ENCODE measurements around the gene SMARCE1.
A peak's percentile ranks its signal among the peaks of the same experiment; 100 is the strongest.

The SMARCE1 gene

DNA sequence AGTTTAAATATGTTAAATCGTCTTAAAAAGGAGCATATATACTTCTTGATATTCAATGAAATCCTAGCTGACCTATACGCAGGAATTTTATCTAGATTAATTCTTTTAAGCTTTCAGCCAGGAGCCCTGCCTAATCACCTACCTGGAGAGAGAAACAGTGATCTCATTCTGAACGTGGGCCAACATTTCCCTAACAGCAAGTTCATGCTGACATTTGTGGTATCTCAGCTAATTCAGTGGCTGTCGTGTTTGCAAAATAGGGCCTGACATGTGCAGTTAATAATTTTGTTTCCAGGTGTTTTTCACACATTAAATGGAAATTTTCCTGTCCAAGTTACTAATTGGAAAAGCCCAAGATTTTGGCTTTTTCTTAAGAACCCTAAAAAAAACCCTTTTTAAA, 38.6 kb upstream of the SMARCE1 start:
- 0 out of 2 replicates have a peak, but pooled peaks cover 2% of the 10 kb centered on the region for H3K4me1 ChIP-seq (ENCODE audit: control insufficient read depth, insufficient read depth, low read length)
- no peak overlapping the region for H3K27ac ChIP-seq (ENCODE audit: extremely low read depth, low read depth, low read length)
- H3K36me3 ChIP-seq (ENCODE audit: control insufficient read depth in 2 of 2, insufficient read depth in 1 of 2, low read length in 2 of 2) = no peaks in the 10 kb centered on the region
- POLR2A ChIA-PET = no interaction called here
- no peaks in the 10 kb centered on the region for H3K9me3 ChIP-seq (ENCODE audit: control insufficient read depth, insufficient read depth, low read depth, low read length)
- H3K4me3 ChIP-seq (ENCODE audit: low read depth, low read length) = no peak overlapping the region
- no peak for TF ChIP-seq ZNF837 (tag by site-specific recombination; IDR thresholded peaks at IDR 0.05)
- peak; percentile 40; the same call in 1 of the 2 replicates for TF ChIP-seq ZNF10 (tag by site-specific recombination; IDR thresholded peaks at IDR 0.05)
- peak; percentile 82; the same call in 1 of the 2 replicates for TF ChIP-seq ZNF664 (tag by site-specific recombination; IDR thresholded peaks at IDR 0.05)
- TF ChIP-seq ZNF140 (tag by site-specific recombination; IDR thresholded peaks at IDR 0.05) = no peak
- no peak for TF ChIP-seq ZNF155 (tag by site-specific recombination; IDR thresholded peaks at IDR 0.05)
- CTCF ChIA-PET = no interaction called here

DNA sequence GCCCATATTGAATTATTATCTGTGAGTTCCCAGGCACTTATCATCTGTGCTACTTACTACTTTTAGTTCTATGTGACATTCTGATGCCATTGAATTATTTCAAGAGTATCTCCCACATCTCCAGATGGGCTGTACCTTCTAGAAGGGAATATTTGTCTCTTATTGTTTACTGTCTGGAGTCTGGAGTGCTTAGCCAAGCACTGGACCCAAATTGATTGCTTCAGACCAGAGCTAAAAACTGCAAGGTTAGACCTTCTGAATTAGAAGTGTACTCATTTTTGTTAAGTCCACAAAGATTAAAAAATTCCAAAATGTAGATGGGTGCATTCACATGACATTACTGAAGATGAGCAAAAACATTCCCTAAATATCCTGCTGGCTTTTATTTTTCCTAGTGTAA, 33.4 kb upstream of the SMARCE1 start:
- Histone ChIP-seq H3K9me3 (ENCODE audit: control insufficient read depth, insufficient read depth, low read depth, low read length) (no peaks in the 10 kb centered on the region), H3K27ac (ENCODE audit: extremely low read depth, low read depth, low read length) (no peak overlapping the region), H3K4me1 (ENCODE audit: control insufficient read depth, insufficient read depth, low read length) (no peaks in the 10 kb centered on the region), H3K4me3 (ENCODE audit: low read depth, low read length) (no peak overlapping the region), H3K36me3 (ENCODE audit: control insufficient read depth in 2 of 2, insufficient read depth in 1 of 2, low read length in 2 of 2) (no peaks in the 10 kb centered on the region)
- CTCF ChIA-PET = interaction anchor here (2.9 kb wide), 1 partner anchor 61 kb away, joined by 9 read pairs; no protein-coding TSS in a partner anchor
- POLR2A ChIA-PET = no interaction called here
- TF ChIP-seq ZNF561 (tag by site-specific recombination; IDR thresholded peaks at IDR 0.05; ENCODE audit: borderline replicate concordance) (no peak), ZBTB8A (tag by site-specific recombination; IDR thresholded peaks at IDR 0.05) (no peak), ZFP69B (tag by site-specific recombination; IDR thresholded peaks at IDR 0.05) (no peak)
- TF ChIP-seq, protein P1, sequence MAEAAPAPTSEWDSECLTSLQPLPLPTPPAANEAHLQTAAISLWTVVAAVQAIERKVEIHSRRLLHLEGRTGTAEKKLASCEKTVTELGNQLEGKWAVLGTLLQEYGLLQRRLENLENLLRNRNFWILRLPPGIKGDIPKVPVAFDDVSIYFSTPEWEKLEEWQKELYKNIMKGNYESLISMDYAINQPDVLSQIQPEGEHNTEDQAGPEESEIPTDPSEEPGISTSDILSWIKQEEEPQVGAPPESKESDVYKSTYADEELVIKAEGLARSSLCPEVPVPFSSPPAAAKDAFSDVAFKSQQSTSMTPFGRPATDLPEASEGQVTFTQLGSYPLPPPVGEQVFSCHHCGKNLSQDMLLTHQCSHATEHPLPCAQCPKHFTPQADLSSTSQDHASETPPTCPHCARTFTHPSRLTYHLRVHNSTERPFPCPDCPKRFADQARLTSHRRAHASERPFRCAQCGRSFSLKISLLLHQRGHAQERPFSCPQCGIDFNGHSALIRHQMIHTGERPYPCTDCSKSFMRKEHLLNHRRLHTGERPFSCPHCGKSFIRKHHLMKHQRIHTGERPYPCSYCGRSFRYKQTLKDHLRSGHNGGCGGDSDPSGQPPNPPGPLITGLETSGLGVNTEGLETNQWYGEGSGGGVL (tag by site-specific recombination; IDR thresholded peaks at IDR 0.05) = no peak

DNA sequence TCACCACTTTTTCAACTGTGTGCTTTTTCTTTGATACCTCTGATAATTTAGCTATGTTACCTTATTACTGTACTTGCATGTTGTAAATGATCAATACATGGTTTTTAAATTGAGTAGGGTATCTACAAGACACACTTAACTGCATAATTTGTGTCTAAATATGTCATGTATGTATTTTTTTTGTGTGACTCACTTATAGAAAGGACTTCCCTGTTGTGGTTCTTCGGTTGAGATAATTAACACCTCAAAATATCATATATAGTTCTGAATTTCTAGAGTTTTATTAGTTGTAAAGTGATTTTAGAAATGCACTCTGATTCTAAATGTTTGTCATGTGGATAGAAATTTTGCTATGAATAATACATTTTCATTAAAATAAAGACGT, 31.9 kb upstream of the SMARCE1 start:
- Histone ChIP-seq H3K36me3 (ENCODE audit: control insufficient read depth in 2 of 2, insufficient read depth in 1 of 2, low read length in 2 of 2) (no peaks in the 10 kb centered on the region), H3K4me1 (ENCODE audit: control insufficient read depth, insufficient read depth, low read length) (no peaks in the 10 kb centered on the region), H3K4me3 (ENCODE audit: low read depth, low read length) (no peak overlapping the region), H3K9me3 (ENCODE audit: control insufficient read depth, insufficient read depth, low read depth, low read length) (no peaks in the 10 kb centered on the region), H3K27ac (ENCODE audit: extremely low read depth, low read depth, low read length) (no peak overlapping the region)
- ChIA-PET CTCF (no interaction called here), POLR2A (no interaction called here)
- no peak for TF ChIP-seq ZNF416 (tag by site-specific recombination; IDR thresholded peaks at IDR 0.05)

- ChIA-PET CTCF (interaction anchor here (0.6 kb wide), 1 partner anchor 66 kb away, joined by 3 read pairs; no protein-coding TSS in a partner anchor), POLR2A (no interaction called here)
- no peaks in the 10 kb centered on the region for H3K4me1 ChIP-seq (ENCODE audit: control insufficient read depth, insufficient read depth, low read length)
- H3K27ac ChIP-seq (ENCODE audit: extremely low read depth, low read depth, low read length) = no peak overlapping the region
- TF ChIP-seq, protein P2, sequence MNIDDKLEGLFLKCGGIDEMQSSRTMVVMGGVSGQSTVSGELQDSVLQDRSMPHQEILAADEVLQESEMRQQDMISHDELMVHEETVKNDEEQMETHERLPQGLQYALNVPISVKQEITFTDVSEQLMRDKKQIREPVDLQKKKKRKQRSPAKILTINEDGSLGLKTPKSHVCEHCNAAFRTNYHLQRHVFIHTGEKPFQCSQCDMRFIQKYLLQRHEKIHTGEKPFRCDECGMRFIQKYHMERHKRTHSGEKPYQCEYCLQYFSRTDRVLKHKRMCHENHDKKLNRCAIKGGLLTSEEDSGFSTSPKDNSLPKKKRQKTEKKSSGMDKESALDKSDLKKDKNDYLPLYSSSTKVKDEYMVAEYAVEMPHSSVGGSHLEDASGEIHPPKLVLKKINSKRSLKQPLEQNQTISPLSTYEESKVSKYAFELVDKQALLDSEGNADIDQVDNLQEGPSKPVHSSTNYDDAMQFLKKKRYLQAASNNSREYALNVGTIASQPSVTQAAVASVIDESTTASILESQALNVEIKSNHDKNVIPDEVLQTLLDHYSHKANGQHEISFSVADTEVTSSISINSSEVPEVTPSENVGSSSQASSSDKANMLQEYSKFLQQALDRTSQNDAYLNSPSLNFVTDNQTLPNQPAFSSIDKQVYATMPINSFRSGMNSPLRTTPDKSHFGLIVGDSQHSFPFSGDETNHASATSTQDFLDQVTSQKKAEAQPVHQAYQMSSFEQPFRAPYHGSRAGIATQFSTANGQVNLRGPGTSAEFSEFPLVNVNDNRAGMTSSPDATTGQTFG (tag by site-specific recombination; IDR thresholded peaks at IDR 0.05; ENCODE audit: borderline replicate concordance) = no peak
- TF ChIP-seq ZNF19 (tag by site-specific recombination; IDR thresholded peaks at IDR 0.05; ENCODE audit: low read depth) = no peak
- no peak for TF ChIP-seq KLF16 (tag by site-specific recombination; IDR thresholded peaks at IDR 0.05)
- no peak for TF ChIP-seq ZNF792 (tag by site-specific recombination; IDR thresholded peaks at IDR 0.05)
- no peak for TF ChIP-seq ZNF221 (tag by site-specific recombination; IDR thresholded peaks at IDR 0.05; ENCODE audit: borderline replicate concordance)
- TF ChIP-seq RBAK (tag by site-specific recombination; IDR thresholded peaks at IDR 0.05) = no peak
- no peak for TF ChIP-seq ZNF610 (tag by site-specific recombination; IDR thresholded peaks at IDR 0.05; ENCODE audit: borderline replicate concordance)
- TF ChIP-seq ZNF37A (tag by site-specific recombination; IDR thresholded peaks at IDR 0.05) = no peak
- no peak for TF ChIP-seq ZNF324 (tag by site-specific recombination; IDR thresholded peaks at IDR 0.05)
- no peak for TF ChIP-seq HOXA7 (CRISPR knock-in tag; IDR thresholded peaks at IDR 0.05; ENCODE audit: borderline replicate concordance)
- TF ChIP-seq ZNF132 (tag by site-specific recombination; IDR thresholded peaks at IDR 0.05; ENCODE audit: borderline replicate concordance) = no peak
- no peak for TF ChIP-seq ZFHX2 (tag by site-specific recombination; conservative IDR thresholded peaks at IDR 0.05)
- TF ChIP-seq ZNF292 (tag by site-specific recombination; IDR thresholded peaks at IDR 0.05; ENCODE audit: borderline replicate concordance, low read depth) = no peak
- TF ChIP-seq GLI2 (tag by site-specific recombination; IDR thresholded peaks at IDR 0.05; ENCODE audit: borderline replicate concordance, low read depth) = no peak
- no peak for TF ChIP-seq KLF7 (tag by site-specific recombination; IDR thresholded peaks at IDR 0.05; ENCODE audit: borderline replicate concordance)
- TF ChIP-seq ZNF184 (tag by site-specific recombination; IDR thresholded peaks at IDR 0.05) = no peak
- no peak overlapping the region for H3K4me3 ChIP-seq (ENCODE audit: low read depth, low read length)
- H3K9me3 ChIP-seq (ENCODE audit: control insufficient read depth, insufficient read depth, low read depth, low read length) = no peaks in the 10 kb centered on the region
- H3K36me3 ChIP-seq (ENCODE audit: control insufficient read depth in 2 of 2, insufficient read depth in 1 of 2, low read length in 2 of 2) = no peaks in the 10 kb centered on the region
Observed at GRCh38 chr17:40678902-40679522, 31.4 kb upstream of the SMARCE1 start.
